Stimulated activated CD4-positive, alpha-beta T cell treated with anti-CD3 and anti-CD28 coated beads, Interleukin-2, amount 100 ng/mL, for 4 hours (primary cell): Measurements from ENCODE around the gene RIF1.
"Not testable (repeated sequence)": the region's sequence is repeated elsewhere in the genome, so short reads cannot be mapped to it uniquely, and the experiment has no call there.

ENCODE experiments used
- DNase-seq: peaks from one replicate; pipeline ENCODE4 v3.0.0-alpha.2; 2020; ENCODE audit warnings: low read depth

RIF1 gene

DNA sequence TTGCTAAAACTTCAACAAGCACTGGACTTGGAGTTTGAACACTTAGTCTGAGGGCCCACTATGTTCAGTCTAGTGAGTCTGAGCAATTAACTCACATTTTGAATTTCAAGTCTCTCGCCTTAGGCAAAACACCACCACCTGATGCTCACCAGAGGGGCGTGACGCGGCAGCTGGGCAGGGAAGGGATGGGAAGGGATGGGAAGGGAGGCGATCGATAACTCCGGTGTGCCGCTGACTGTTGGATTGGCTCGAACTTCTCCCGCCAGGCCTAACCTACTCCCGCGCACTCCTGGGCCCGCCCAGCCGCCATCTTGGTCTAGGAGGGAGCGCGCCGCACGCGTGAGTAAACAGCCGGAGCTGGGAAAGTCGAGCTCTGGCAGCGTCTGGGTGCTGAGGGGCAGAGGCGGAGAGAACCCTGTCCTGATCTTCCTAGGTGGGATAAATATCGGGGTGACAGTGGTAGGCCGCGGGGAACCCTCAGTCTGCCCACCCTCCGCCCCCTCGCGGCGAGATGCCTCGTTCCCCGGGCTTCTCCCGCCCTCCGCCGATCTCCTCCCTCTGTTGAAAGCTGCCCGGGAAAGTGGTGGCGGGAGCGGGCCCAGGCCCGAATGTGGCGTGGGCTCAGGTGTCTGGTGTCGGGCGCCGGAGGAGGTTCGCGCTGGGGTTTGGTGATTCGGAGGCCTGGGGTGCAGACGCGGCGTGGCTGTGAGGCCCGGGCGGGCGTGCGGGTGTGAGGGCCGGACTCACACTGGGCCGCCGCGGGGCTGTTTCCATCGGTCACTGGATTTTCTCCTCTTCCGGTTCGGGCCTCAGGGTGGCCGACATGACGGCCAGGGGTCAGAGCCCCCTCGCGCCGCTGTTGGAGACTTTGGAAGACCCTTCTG is at the start of gene RIF1:
Gene RIF1 (plus strand): TSS at position 302 of the 884 bp plus-strand sequence. CDS start 522 bp downstream, at position 824.
- peak; percentile 75 for DNase-seq

- DNase-seq, result no peak
These were observed 47.9 kb upstream of the RIF1 start for GRCh38 chr2:151361674-151362370.

GRCh38 chr2:151363709-151364108 is 46.0 kb upstream of the RIF1 start:
- no peak for DNase-seq

DNA sequence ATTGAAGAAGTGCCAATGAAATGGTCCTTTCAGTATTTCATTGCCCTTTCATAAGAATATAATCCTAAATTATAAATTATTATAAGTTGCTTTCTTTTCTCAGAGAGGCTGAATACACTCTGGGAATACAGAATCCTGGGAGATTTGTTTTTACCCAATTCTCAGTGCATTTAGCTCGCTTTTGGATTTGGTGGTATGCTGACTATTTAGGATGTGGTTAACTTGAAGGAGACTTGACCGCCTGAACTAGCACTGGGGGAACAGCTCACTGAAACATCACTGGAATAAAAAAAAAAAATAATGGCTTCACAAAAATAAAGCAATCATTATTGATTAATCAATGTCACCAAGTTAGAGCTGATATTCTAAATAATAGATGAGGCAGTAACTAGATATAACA is 42.1 kb upstream of the RIF1 start:
- no peak for DNase-seq

- DNase-seq, result no peak
These were observed 35.3 kb upstream of the RIF1 start for GRCh38 chr2:151374436-151374835.

DNA sequence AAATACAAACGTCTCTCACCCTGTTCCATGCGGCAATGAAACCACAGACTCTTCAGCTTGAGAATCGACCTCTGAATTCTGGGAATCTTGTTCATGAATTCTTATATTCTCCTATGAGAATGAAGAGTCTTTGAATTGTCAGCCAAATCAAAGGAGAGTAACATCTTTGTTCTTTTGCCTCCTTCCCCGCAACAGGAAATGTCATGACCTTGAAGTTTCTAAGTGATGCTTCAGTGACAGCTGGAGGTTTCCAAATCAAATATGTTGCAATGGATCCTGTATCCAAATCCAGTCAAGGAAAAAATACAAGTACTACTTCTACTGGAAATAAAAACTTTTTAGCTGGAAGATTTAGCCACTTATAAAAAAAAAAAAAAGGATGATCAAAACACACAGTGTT is 30.5 kb upstream of the RIF1 start:
- DNase-seq, result no peak

DNA sequence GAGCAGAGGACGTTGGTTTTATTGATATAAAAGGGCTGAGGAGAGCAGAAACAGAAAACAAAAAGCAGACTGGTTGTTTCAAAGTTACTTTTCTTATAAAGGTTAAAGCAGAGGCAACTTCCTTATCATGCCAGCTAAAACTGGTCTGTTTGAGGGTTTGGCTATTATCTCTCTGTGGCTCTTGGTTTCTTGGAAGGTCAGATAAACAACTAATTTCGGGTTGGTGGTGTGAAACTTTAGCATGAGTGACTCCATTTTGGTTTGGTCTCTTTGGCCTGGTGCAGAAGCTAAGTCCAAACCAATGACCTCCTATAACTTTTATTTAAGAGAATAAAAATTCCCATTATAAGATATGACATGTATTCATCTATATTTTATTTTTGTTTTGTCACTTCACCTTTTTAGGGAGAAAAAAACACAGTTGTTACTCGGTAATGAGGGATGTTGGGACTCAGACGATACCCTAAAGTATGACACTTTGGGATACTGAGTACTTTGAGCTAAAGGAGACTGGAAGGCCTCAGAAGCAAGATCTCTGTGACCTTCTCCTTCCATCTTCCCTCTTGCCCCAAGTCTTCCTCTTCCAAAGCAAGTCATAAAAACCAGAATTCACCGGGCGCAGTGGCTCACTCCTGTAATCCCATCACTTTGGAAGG is 29.0 kb upstream of the RIF1 start:
- no peak for DNase-seq

GRCh38 chr2:151381266-151381665 is 28.4 kb upstream of the RIF1 start:
- no peak for DNase-seq

- DNase-seq, result no peak
These were observed 21.7 kb upstream of the RIF1 start for GRCh38 chr2:151388011-151388410.

GRCh38 chr2:151391436-151391835 is 18.3 kb upstream of the RIF1 start:
- no peak for DNase-seq

DNA sequence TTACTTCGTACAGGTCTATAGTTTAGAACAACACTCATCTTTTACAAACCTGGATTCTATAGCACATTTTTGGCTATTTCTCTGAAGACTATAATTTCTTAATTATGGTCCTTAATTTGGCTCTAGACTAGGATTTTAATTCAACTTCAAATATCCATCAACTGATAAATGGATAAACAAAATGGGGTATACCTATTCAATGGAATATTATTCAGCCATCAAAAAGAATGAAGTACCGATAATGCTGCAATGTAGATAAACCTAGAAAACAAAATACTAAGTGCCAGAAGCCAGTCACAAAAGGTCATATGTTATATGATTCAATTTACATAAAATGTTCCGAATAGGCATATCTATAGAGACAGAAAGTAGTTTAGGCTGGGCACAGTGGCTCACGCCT is 15.2 kb upstream of the RIF1 start:
- no peak for DNase-seq

DNA sequence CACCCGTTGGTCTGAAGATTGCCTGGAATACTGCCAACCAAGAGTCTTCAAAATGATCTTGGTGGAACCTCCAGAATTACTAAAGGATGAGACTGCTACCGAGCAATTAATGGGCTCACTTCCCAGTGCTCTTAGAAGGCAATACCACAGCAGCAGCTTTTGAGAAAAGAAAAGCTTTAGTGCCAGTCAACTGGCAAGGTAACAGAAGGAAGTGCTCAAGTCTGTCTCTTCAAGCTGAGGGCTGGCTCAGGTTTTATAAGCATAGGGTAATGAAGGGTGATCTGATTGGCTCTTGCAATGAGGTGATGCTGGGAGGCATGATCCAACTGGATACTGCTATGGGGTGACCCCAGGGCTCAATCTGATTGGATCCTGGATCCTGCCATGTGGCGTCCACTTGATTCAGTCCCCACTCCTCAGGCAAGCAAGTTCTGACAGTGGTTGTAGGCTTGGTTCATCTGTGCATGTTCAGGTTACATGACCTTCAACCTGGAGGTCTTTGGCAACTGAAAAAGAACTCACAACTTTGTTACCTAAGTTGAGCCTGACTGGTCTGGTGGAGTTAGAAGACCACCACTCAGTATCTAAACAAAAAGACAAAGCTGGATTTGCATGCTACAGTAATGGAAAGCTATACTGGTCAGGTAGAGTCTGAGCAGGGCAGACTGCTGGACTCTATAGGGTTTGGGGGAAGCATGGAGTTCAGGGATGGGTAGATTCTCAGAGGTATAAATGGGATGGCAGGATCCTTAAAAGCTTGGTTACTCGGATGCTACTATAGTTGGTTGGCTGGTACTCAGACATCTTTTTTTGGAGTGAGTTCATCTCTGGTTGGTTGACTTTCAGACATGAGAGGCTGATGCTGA is 14.0 kb upstream of the RIF1 start:
- no peak for DNase-seq

DNA sequence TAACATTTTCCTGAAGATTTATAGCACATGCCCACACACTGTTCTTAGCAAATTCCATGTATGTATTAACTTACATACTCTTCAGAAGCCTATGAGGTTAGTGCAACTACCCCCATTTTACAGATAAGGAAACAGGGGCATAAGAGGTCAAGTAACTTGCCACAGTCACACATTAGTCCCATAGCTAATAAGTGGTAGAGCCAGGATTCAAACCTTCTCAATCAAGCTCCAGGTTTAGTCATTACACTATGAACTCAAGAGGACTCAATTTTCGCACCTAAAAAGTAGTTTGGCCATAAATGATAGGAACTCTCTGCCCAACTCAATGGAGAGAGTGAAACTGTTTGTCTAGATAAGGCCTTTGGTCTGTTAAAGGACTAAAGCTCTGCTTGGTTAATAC is 9.7 kb upstream of the RIF1 start:
- DNase-seq, result no peak

DNA sequence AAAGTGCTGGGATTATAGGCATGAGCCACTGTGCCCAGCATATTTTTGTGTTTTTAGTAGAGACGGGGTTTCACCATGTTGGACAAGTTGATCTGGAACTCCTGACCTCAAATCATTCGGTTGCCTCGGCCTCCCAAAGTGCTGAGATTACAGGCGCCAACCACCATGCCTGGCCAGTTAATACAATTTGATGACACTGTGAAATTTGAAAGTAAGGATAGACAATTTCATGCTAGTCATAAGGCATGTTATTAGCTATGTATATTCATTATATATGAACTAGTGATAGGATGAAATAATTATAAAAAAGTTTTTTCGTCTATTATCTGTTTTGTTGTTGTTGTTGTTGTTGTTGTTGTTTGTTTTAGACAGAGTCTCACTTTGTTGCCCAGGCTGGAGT is 8.6 kb upstream of the RIF1 start:
- DNase-seq, result no peak

DNA sequence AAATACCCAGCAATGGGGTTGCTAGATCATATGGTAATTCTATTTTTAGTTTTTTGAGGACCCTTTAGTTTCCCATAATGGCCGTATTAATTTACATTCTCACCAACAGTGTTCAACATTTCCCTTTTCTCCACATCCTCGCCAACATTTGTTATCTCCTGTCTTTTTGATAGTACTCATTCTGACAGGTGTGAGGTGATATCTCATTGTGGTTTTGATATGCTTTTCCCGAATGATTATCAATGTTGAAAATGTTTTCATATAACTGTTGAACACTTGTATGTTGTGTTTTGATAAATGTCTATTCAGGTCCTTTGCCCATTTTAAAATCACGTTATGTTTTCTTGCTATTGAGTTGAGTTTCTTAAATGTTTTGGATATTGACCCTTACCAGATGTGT is 5.8 kb upstream of the RIF1 start:
- DNase-seq, result no peak

GRCh38 chr2:151405376-151405775 is 4.3 kb upstream of the RIF1 start:
- DNase-seq, result no peak

GRCh38 chr2:151407281-151407680 is 2.4 kb upstream of the RIF1 start:
- DNase-seq, result no peak

- DNase-seq, result no peak
These were observed 708 bp upstream of the RIF1 start for GRCh38 chr2:151408788-151409600.

DNA sequence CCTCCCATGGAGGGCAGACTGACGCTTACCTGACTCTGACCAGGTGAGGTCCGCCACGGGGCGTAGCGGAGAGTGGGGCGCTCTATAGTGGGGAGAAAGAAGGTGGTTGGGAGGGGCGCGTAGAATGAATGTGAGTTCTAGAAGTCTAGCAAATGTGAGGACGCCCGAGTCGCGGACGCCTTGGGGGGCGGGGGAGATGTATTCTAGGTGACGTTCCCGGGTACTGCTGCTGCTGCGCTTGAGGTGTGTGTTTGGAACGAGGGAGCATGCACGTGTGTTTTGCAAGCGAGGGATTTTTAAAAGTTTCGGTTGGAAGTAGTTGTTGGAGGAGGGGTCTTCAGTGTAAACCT is 758 bp downstream of the RIF1 start:
- peak; percentile 38 for DNase-seq

- DNase-seq, result no peak
These were observed 7.9 kb downstream of the RIF1 start for GRCh38 chr2:151417650-151418049.

DNA sequence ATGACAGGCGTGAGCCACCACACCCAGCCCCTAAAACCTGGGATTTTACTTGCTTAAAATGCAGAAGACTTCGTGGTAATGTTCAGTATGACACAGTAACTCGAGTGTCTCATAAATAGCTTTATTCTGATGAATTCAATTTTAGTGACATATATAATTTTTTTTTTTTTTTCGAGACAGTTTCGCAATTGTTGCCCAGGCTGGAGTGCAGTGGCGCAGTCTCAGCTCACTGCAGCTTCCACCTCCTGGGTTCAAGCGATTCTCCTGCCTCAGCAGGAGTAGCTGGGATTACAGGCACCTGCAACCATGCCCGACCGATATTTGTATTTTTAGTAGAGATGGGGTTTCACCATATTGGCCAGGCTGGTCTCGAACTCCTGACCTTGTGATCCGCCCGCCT is 12.0 kb downstream of the RIF1 start:
- DNase-seq, result not testable (repeated sequence)
